Retinal pigment epithelial cell (primary cell): ENCODE data around the gene ATP1B1.

Experiments used
- DNase-seq: peaks from one replicate; pipeline ENCODE4 v3.0.0-alpha.2; 2010; ENCODE audit warnings: low read depth
- H3K4me3 ChIP-seq: 2 replicates; pipeline ENCODE4 v1.5.1; 2011; ENCODE audit warnings: mild to moderate bottlenecking, low read length, control low read depth, moderate library complexity
- TF ChIP-seq, protein P1 (sequence below): conservative IDR thresholded peaks from 2 replicates; pipeline ENCODE4 v1.5.1; 2011; ENCODE audit warnings: low read depth, low read length, control low read depth, inconsistent platforms

Gene ATP1B1

DNA sequence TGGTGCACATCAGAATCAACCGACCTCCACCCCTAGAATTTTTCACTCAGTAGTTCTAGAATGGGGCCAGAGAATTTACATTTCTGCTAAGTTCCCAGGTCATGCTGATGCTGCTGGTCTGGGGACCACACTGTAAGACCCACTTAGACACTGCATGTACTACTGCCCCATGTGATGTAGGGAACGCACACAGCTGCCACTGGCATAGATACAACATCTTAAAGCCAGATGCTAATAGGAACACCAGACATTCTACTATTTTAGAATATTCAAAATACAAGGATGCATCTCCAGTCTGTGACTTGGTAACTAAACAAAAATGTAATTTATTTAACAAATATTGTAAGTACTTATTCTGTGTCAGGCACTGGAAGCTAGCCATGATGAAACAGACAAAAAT lies 14.1 kb upstream of the ATP1B1 start:
- TF ChIP-seq, protein P1, sequence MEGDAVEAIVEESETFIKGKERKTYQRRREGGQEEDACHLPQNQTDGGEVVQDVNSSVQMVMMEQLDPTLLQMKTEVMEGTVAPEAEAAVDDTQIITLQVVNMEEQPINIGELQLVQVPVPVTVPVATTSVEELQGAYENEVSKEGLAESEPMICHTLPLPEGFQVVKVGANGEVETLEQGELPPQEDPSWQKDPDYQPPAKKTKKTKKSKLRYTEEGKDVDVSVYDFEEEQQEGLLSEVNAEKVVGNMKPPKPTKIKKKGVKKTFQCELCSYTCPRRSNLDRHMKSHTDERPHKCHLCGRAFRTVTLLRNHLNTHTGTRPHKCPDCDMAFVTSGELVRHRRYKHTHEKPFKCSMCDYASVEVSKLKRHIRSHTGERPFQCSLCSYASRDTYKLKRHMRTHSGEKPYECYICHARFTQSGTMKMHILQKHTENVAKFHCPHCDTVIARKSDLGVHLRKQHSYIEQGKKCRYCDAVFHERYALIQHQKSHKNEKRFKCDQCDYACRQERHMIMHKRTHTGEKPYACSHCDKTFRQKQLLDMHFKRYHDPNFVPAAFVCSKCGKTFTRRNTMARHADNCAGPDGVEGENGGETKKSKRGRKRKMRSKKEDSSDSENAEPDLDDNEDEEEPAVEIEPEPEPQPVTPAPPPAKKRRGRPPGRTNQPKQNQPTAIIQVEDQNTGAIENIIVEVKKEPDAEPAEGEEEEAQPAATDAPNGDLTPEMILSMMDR: no peak
- no peak for DNase-seq
- H3K4me3 ChIP-seq: no peak overlapping the region

DNA sequence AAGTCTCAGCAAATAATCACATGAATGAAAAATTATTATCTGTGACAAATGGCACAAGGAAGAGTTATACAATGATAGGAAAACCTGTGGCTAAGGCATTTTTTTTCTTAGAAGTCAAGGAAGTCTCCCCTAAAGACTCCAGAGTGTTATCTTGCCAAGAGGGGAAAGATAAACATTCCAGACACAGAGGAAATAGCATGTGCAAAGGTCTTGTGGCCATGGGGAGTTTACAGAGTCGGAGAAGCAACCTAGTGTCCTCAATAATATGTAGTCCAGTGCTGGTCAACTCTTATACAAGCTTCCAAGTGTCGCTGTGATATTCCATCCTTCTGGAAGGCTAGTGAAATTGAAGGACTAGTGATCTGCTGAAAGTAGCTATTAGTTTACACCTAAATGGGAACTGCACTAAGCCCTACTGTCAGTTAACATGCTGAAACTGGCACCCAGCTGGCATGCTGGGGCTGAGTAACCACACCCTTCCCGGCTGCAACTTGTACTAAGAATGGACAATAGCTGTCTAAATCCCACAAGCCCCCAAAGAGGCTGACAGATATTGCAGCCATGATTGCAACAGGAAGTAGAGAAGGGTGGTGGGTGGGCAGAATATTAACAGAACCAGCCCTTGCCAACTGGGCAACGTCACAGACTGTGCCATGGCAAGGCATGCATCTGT lies 11.5 kb upstream of the ATP1B1 start:
- DNase-seq: no peak
- TF ChIP-seq, protein P1: no peak
- no peak overlapping the region for H3K4me3 ChIP-seq

GRCh38 chr1:169098380-169098779 lies 8.1 kb upstream of the ATP1B1 start:
- no peak for DNase-seq
- H3K4me3 ChIP-seq: no peak overlapping the region
- TF ChIP-seq, protein P1: no peak

GRCh38 chr1:169099561-169099960 lies 6.9 kb upstream of the ATP1B1 start:
- TF ChIP-seq, protein P1: no peak
- no peak for DNase-seq
- no peak overlapping the region for H3K4me3 ChIP-seq

GRCh38 chr1:169100208-169100607 lies 6.3 kb upstream of the ATP1B1 start:
- DNase-seq: peak; percentile 80
- TF ChIP-seq, protein P1: no peak

GRCh38 chr1:169100651-169101088 lies 5.8 kb upstream of the ATP1B1 start:
- DNase-seq: no peak
- H3K4me3 ChIP-seq: no peak overlapping the region
- TF ChIP-seq, protein P1: no peak

More at GRCh38 chr1:169100208-169100607, 6.3 kb upstream of the ATP1B1 start:
- no peak overlapping the region for H3K4me3 ChIP-seq

DNA sequence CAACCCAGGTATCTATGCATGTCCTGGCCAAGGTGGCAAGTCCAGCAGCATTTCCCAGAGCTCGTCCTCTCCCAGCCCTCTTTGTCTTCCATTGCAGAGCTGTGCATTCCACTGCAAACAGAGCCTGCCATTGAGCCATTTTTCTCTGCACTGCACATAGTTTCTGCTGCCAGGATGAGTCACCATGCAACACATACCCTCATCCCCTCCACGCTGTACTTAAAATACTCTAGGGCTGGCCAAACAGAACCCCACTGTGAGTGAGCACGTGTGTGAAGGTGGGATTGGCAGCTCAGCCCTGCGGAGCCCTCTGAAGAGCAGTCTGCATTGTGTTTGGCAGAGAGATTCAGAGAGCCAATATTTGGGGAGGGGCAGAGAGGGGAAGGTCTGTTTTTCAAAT lies 3.9 kb upstream of the ATP1B1 start:
- DNase-seq: peak; percentile 88
- TF ChIP-seq, protein P1: no peak
- no peak overlapping the region for H3K4me3 ChIP-seq
